ENCODE results near the gene WDR13.

The WDR13 gene

DNA sequence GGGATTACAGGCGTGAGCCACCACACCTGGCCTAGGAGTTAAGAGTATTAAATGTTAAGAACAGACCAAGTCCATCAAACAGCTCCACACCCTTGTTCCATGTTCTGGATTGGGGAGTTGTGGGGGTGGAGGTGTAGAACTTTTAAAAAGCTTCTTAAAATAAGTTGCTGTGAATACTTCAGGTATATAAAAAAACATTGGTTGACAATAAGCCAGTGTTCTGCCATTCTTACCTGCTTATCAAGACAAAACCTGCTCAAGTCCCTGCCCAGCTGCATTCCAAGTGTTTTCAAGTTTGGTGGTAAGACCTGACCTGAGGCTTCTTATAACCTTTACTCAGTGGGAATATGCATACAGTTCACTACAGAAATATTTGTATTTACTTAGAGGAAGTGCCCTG, 16.6 kb upstream of the WDR13 start:
- no peak for DNase-seq (ENCODE audit: extremely low read depth, low read depth)
- TF ChIP-seq, protein P1, sequence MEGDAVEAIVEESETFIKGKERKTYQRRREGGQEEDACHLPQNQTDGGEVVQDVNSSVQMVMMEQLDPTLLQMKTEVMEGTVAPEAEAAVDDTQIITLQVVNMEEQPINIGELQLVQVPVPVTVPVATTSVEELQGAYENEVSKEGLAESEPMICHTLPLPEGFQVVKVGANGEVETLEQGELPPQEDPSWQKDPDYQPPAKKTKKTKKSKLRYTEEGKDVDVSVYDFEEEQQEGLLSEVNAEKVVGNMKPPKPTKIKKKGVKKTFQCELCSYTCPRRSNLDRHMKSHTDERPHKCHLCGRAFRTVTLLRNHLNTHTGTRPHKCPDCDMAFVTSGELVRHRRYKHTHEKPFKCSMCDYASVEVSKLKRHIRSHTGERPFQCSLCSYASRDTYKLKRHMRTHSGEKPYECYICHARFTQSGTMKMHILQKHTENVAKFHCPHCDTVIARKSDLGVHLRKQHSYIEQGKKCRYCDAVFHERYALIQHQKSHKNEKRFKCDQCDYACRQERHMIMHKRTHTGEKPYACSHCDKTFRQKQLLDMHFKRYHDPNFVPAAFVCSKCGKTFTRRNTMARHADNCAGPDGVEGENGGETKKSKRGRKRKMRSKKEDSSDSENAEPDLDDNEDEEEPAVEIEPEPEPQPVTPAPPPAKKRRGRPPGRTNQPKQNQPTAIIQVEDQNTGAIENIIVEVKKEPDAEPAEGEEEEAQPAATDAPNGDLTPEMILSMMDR (IDR thresholded peaks at IDR 0.05; ENCODE audit: low read depth, low read length): no peak

DNA sequence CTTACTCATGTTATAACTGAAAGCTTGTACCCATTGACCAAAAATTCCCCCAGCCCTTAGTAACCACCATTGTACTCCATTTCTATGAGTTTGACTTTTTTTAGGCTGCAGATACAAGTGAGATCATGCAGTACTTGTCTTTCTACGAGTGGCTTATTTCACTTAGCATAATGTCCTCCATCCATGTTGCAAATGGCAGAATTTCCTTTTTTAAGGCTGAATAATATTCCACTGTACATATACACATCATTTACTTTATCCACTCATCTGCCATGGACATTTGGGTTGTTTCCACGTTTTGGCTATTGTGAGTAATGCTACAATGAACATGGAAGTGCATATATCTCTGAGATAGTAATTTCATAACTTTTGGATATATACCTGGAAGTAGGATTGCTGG, 12.6 kb upstream of the WDR13 start:
- TF ChIP-seq, protein P1 (IDR thresholded peaks at IDR 0.05; ENCODE audit: low read depth, low read length): no peak
- no peak for DNase-seq (ENCODE audit: extremely low read depth, low read depth)

- TF ChIP-seq, protein P1 (IDR thresholded peaks at IDR 0.05; ENCODE audit: low read depth, low read length): no peak
- no peak for DNase-seq (ENCODE audit: extremely low read depth, low read depth)
These were observed 7.7 kb upstream of the WDR13 start for GRCh38 chrX:48589482-48590162.

- TF ChIP-seq, protein P1 (IDR thresholded peaks at IDR 0.05; ENCODE audit: low read depth, low read length): no peak
- DNase-seq (ENCODE audit: extremely low read depth, low read depth): no peak
These were observed 6.8 kb upstream of the WDR13 start for GRCh38 chrX:48590203-48591103.

DNA sequence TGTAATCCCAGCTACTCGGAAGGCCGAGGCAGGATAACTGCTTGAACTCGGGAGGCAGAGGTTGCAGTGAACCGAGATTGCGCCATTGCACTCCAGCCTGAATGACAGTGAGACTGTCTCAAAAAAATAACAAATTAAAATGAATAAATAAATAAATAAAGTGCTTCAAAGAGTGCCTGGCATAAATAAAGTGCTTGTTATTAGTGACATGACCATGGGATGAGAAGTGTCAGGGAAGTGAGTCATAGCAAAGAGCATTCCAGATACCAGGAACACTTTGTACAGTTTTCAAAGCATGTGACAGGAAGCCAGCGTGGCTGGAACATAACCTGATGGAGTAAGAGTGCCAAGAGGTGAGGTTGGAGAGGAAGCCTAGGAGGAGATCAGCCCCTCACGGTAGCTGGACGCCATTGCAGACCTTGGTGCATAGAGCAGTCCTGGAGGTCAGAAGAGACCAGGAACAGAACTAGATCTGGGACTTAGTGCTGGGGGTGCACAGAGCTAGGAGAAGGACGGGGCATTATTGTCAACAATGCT, 6.0 kb upstream of the WDR13 start:
- no peak for DNase-seq (ENCODE audit: extremely low read depth, low read depth)
- TF ChIP-seq, protein P1 (IDR thresholded peaks at IDR 0.05; ENCODE audit: low read depth, low read length): no peak

DNA sequence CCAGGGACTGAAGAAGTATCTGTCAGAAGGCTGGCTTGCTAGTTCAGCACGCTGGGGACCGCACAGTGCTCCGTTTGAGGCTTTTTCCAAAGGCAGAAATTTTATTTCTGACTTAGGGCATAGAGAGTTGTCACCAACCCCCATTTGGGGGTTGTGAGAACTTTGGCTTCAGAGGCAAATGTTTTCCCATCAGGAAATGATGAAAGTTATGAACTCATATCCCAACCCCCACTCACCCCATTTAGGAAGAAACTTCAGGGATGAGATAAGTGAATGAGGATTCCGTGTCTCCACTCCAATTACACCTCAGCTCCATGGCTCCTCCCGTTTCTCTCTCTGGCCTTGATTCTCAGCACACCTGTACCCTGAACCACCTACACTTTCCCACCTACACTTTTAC, 4.3 kb upstream of the WDR13 start:
- DNase-seq (ENCODE audit: extremely low read depth, low read depth): no peak
- TF ChIP-seq, protein P1 (IDR thresholded peaks at IDR 0.05; ENCODE audit: low read depth, low read length): no peak

- TF ChIP-seq, protein P1 (IDR thresholded peaks at IDR 0.05; ENCODE audit: low read depth, low read length): no peak
- DNase-seq (ENCODE audit: extremely low read depth, low read depth): no peak
These were observed 1.4 kb upstream of the WDR13 start for GRCh38 chrX:48595929-48596328.

All from AG09319 (cell line).